Measurements from ENCODE around the gene FBXL17. TPM values are rescaled to one million over a fixed set of nuclear protein-coding genes. Genes with fewer than 3 reads are reported as not detected.

FBXL17 gene
- total and polyA plus RNA-seq, 2 donors = 12.3 to 13.5 TPM

- no peaks in the 10 kb centered on the region for H3K36me3 ChIP-seq (ENCODE audit: control insufficient read depth in 2 of 2, insufficient read depth in 2 of 2, low read length in 1 of 2)
- no peaks in the 10 kb centered on the region for H3K4me1 ChIP-seq (ENCODE audit: control insufficient read depth in 2 of 2, insufficient read depth in 2 of 2, low read length in 2 of 2)
- no peak overlapping the region for H3K4me3 ChIP-seq (ENCODE audit: low read length in 2 of 2)
- no peak overlapping the region for H3K27ac ChIP-seq (ENCODE audit: low read depth in 1 of 2, low read length in 1 of 2)
- no peaks in the 10 kb centered on the region for H3K27me3 ChIP-seq (ENCODE audit: control insufficient read depth in 2 of 2, insufficient read depth in 1 of 2, low read length in 1 of 2)
- no peak for DNase-seq (ENCODE audit: low read depth in 6 of 9, low spot score in 9 of 9)
- H3K9me3 ChIP-seq (ENCODE audit: control insufficient read depth in 2 of 2, insufficient read depth in 1 of 2, low read length in 1 of 2) = no peaks in the 10 kb centered on the region
- WGBS = 98% methylated on average over 1 of the region's 1 CpG
These were observed 445.4 kb downstream of the FBXL17 start for GRCh38 chr5:107936515-107936914.

GRCh38 chr5:107935645-107936044, 446.3 kb downstream of the FBXL17 start:
- no peak for DNase-seq (ENCODE audit: low read depth in 6 of 9, low spot score in 9 of 9)
- Histone ChIP-seq H3K9me3 (ENCODE audit: control insufficient read depth in 2 of 2, insufficient read depth in 1 of 2, low read length in 1 of 2) (no peaks in the 10 kb centered on the region), H3K27me3 (ENCODE audit: control insufficient read depth in 2 of 2, insufficient read depth in 1 of 2, low read length in 1 of 2) (no peaks in the 10 kb centered on the region), H3K27ac (ENCODE audit: low read depth in 1 of 2, low read length in 1 of 2) (no peak overlapping the region), H3K36me3 (ENCODE audit: control insufficient read depth in 2 of 2, insufficient read depth in 2 of 2, low read length in 1 of 2) (no peaks in the 10 kb centered on the region), H3K4me1 (ENCODE audit: control insufficient read depth in 2 of 2, insufficient read depth in 2 of 2, low read length in 2 of 2) (no peaks in the 10 kb centered on the region), H3K4me3 (ENCODE audit: low read length in 2 of 2) (no peak overlapping the region)
- WGBS = 96% methylated on average over 1 of the region's 1 CpG

GRCh38 chr5:107933326-107933725, 448.6 kb downstream of the FBXL17 start:
- Histone ChIP-seq H3K36me3 (ENCODE audit: control insufficient read depth in 2 of 2, insufficient read depth in 2 of 2, low read length in 1 of 2) (no peaks in the 10 kb centered on the region), H3K27ac (ENCODE audit: low read depth in 1 of 2, low read length in 1 of 2) (no peak overlapping the region), H3K4me3 (ENCODE audit: low read length in 2 of 2) (no peak overlapping the region), H3K9me3 (ENCODE audit: control insufficient read depth in 2 of 2, insufficient read depth in 1 of 2, low read length in 1 of 2) (no peaks in the 10 kb centered on the region), H3K4me1 (ENCODE audit: control insufficient read depth in 2 of 2, insufficient read depth in 2 of 2, low read length in 2 of 2) (peaks cover 3 to 7% of the 10 kb centered on the region in 2 donors), H3K27me3 (ENCODE audit: control insufficient read depth in 2 of 2, insufficient read depth in 1 of 2, low read length in 1 of 2) (no peaks in the 10 kb centered on the region)
- 98% methylated on average over 3 of the region's 3 CpGs for WGBS
- DNase-seq (ENCODE audit: low read depth in 6 of 9, low spot score in 9 of 9) = no peak

- 97% methylated on average over 1 of the region's 1 CpG for WGBS
- Histone ChIP-seq H3K9me3 (ENCODE audit: control insufficient read depth in 2 of 2, insufficient read depth in 1 of 2, low read length in 1 of 2) (no peaks in the 10 kb centered on the region), H3K4me1 (ENCODE audit: control insufficient read depth in 2 of 2, insufficient read depth in 2 of 2, low read length in 2 of 2) (peaks cover 3 to 10% of the 10 kb centered on the region in 2 donors), H3K27me3 (ENCODE audit: control insufficient read depth in 2 of 2, insufficient read depth in 1 of 2, low read length in 1 of 2) (no peaks in the 10 kb centered on the region), H3K27ac (ENCODE audit: low read depth in 1 of 2, low read length in 1 of 2) (no peak overlapping the region), H3K36me3 (ENCODE audit: control insufficient read depth in 2 of 2, insufficient read depth in 2 of 2, low read length in 1 of 2) (no peaks in the 10 kb centered on the region), H3K4me3 (ENCODE audit: low read length in 2 of 2) (no peak overlapping the region)
- no peak for DNase-seq (ENCODE audit: low read depth in 6 of 9, low spot score in 9 of 9)
These were observed 451.0 kb downstream of the FBXL17 start for GRCh38 chr5:107930891-107931290.

- Histone ChIP-seq H3K27me3 (ENCODE audit: control insufficient read depth in 2 of 2, insufficient read depth in 1 of 2, low read length in 1 of 2) (no peaks in the 10 kb centered on the region), H3K4me1 (ENCODE audit: control insufficient read depth in 2 of 2, insufficient read depth in 2 of 2, low read length in 2 of 2) (peaks cover 6 to 14% of the 10 kb centered on the region in 2 donors), H3K4me3 (ENCODE audit: low read length in 2 of 2) (no peak overlapping the region), H3K27ac (ENCODE audit: low read depth in 1 of 2, low read length in 1 of 2) (peak overlapping the region in 1 of 2 donors; percentile 19), H3K9me3 (ENCODE audit: control insufficient read depth in 2 of 2, insufficient read depth in 1 of 2, low read length in 1 of 2) (no peaks in the 10 kb centered on the region), H3K36me3 (ENCODE audit: control insufficient read depth in 2 of 2, insufficient read depth in 2 of 2, low read length in 1 of 2) (no peaks in the 10 kb centered on the region)
- no peak for DNase-seq (ENCODE audit: low read depth in 6 of 9, low spot score in 9 of 9)
- WGBS = 95% methylated on average over 3 of the region's 3 CpGs
These were observed 451.8 kb downstream of the FBXL17 start for GRCh38 chr5:107930092-107930491.

- no peaks in the 10 kb centered on the region for H3K27me3 ChIP-seq (ENCODE audit: control insufficient read depth in 2 of 2, insufficient read depth in 1 of 2, low read length in 1 of 2)
- H3K4me1 ChIP-seq (ENCODE audit: control insufficient read depth in 2 of 2, insufficient read depth in 2 of 2, low read length in 2 of 2) = peaks cover 9 to 14% of the 10 kb centered on the region in 2 donors
- DNase-seq (ENCODE audit: low read depth in 6 of 9, low spot score in 9 of 9) = no peak
- no peak overlapping the region for H3K4me3 ChIP-seq (ENCODE audit: low read length in 2 of 2)
- H3K36me3 ChIP-seq (ENCODE audit: control insufficient read depth in 2 of 2, insufficient read depth in 2 of 2, low read length in 1 of 2) = no peaks in the 10 kb centered on the region
- no peak overlapping the region for H3K27ac ChIP-seq (ENCODE audit: low read depth in 1 of 2, low read length in 1 of 2)
- no peaks in the 10 kb centered on the region for H3K9me3 ChIP-seq (ENCODE audit: control insufficient read depth in 2 of 2, insufficient read depth in 1 of 2, low read length in 1 of 2)
These were observed 452.8 kb downstream of the FBXL17 start for GRCh38 chr5:107929080-107929479.

- peak in 1 of 9 donors; percentile 40 for DNase-seq (ENCODE audit: low read depth in 6 of 9, low spot score in 9 of 9)
- peaks cover 17 to 29% of the 10 kb centered on the region in 2 donors for H3K4me1 ChIP-seq (ENCODE audit: control insufficient read depth in 2 of 2, insufficient read depth in 2 of 2, low read length in 2 of 2)
- H3K36me3 ChIP-seq (ENCODE audit: control insufficient read depth in 2 of 2, insufficient read depth in 2 of 2, low read length in 1 of 2) = no peaks in the 10 kb centered on the region
- 94% methylated on average over 1 of the region's 1 CpG for WGBS
- H3K4me3 ChIP-seq (ENCODE audit: low read length in 2 of 2) = no peak overlapping the region
- peak overlapping the region in 1 of 2 donors; percentile 86 for H3K27ac ChIP-seq (ENCODE audit: low read depth in 1 of 2, low read length in 1 of 2)
- no peaks in the 10 kb centered on the region for H3K9me3 ChIP-seq (ENCODE audit: control insufficient read depth in 2 of 2, insufficient read depth in 1 of 2, low read length in 1 of 2)
- H3K27me3 ChIP-seq (ENCODE audit: control insufficient read depth in 2 of 2, insufficient read depth in 1 of 2, low read length in 1 of 2) = no peaks in the 10 kb centered on the region
These were observed 455.8 kb downstream of the FBXL17 start for GRCh38 chr5:107926121-107926520.

- Histone ChIP-seq H3K36me3 (ENCODE audit: control insufficient read depth in 2 of 2, insufficient read depth in 2 of 2, low read length in 1 of 2) (no peaks in the 10 kb centered on the region), H3K27me3 (ENCODE audit: control insufficient read depth in 2 of 2, insufficient read depth in 1 of 2, low read length in 1 of 2) (no peaks in the 10 kb centered on the region), H3K4me1 (ENCODE audit: control insufficient read depth in 2 of 2, insufficient read depth in 2 of 2, low read length in 2 of 2) (peaks cover 17 to 28% of the 10 kb centered on the region in 2 donors), H3K4me3 (ENCODE audit: low read length in 2 of 2) (no peak overlapping the region), H3K27ac (ENCODE audit: low read depth in 1 of 2, low read length in 1 of 2) (peak overlapping the region; percentile 86 to 91), H3K9me3 (ENCODE audit: control insufficient read depth in 2 of 2, insufficient read depth in 1 of 2, low read length in 1 of 2) (no peaks in the 10 kb centered on the region)
- DNase-seq (ENCODE audit: low read depth in 6 of 9, low spot score in 9 of 9) = peak in 8 of 9 donors; percentile 16 to 88 (median 66)
- 8% methylated on average over 4 of the region's 4 CpGs for WGBS
These were observed 456.7 kb downstream of the FBXL17 start for GRCh38 chr5:107925200-107925599.

GRCh38 chr5:107919969-107920368, 461.9 kb downstream of the FBXL17 start:
- DNase-seq (ENCODE audit: low read depth in 6 of 9, low spot score in 9 of 9) = no peak
- no peaks in the 10 kb centered on the region for H3K9me3 ChIP-seq (ENCODE audit: control insufficient read depth in 2 of 2, insufficient read depth in 1 of 2, low read length in 1 of 2)
- H3K4me1 ChIP-seq (ENCODE audit: control insufficient read depth in 2 of 2, insufficient read depth in 2 of 2, low read length in 2 of 2) = peaks cover 18 to 19% of the 10 kb centered on the region in 2 donors
- no peak overlapping the region for H3K27ac ChIP-seq (ENCODE audit: low read depth in 1 of 2, low read length in 1 of 2)
- H3K27me3 ChIP-seq (ENCODE audit: control insufficient read depth in 2 of 2, insufficient read depth in 1 of 2, low read length in 1 of 2) = no peaks in the 10 kb centered on the region
- no peaks in the 10 kb centered on the region for H3K36me3 ChIP-seq (ENCODE audit: control insufficient read depth in 2 of 2, insufficient read depth in 2 of 2, low read length in 1 of 2)
- H3K4me3 ChIP-seq (ENCODE audit: low read length in 2 of 2) = no peak overlapping the region
- 96% methylated on average over 6 of the region's 6 CpGs for WGBS

GRCh38 chr5:107919361-107919760, 462.5 kb downstream of the FBXL17 start:
- Histone ChIP-seq H3K27ac (ENCODE audit: low read depth in 1 of 2, low read length in 1 of 2) (no peak overlapping the region), H3K36me3 (ENCODE audit: control insufficient read depth in 2 of 2, insufficient read depth in 2 of 2, low read length in 1 of 2) (no peaks in the 10 kb centered on the region), H3K4me3 (ENCODE audit: low read length in 2 of 2) (no peak overlapping the region), H3K4me1 (ENCODE audit: control insufficient read depth in 2 of 2, insufficient read depth in 2 of 2, low read length in 2 of 2) (peaks cover 16 to 21% of the 10 kb centered on the region in 2 donors), H3K9me3 (ENCODE audit: control insufficient read depth in 2 of 2, insufficient read depth in 1 of 2, low read length in 1 of 2) (no peaks in the 10 kb centered on the region), H3K27me3 (ENCODE audit: control insufficient read depth in 2 of 2, insufficient read depth in 1 of 2, low read length in 1 of 2) (no peaks in the 10 kb centered on the region)
- over 99% methylated on average over 4 of the region's 4 CpGs for WGBS
- no peak for DNase-seq (ENCODE audit: low read depth in 6 of 9, low spot score in 9 of 9)
